Neural cell (in vitro differentiated cells): ENCODE measurements around the gene PLXNA2. TPM values are rescaled to one million over a fixed set of nuclear protein-coding genes. Genes with fewer than 3 reads are reported as not detected.

Source experiments
- H2AFZ ChIP-seq: fragments of 200-600, 300-800 bp; sonication (generic), shearing (Covaris generic); 2 replicates; pipeline ENCODE4 v1.6.0; 2014; ENCODE audit warnings: low read depth, mild to moderate bottlenecking, antibody characterized with exemption, low read length, moderate library complexity
- H3F3A ChIP-seq: fragments of 200-600 bp; shearing (Covaris generic); 2 replicates; pipeline ENCODE4 v1.6.1; 2016; ENCODE audit warnings: mild to moderate bottlenecking, moderate library complexity, mixed read lengths, antibody characterized with exemption, low read length; ENCODE audit not compliant: insufficient read depth, poor library complexity, severe bottlenecking
- H3K27ac ChIP-seq: fragments of 200-600, 300-800 bp; sonication (generic), shearing (Covaris generic); 2 replicates; pipeline ENCODE4 v1.5.1; 2014; ENCODE audit warnings: mild to moderate bottlenecking, low read length, moderate library complexity
- H3K27me3 ChIP-seq: fragments of 300-800, 200-600 bp; sonication (generic), shearing (Covaris generic); 2 replicates; pipeline ENCODE4 v1.6.0; 2014; ENCODE audit warnings: mild to moderate bottlenecking, low read depth, low read length, moderate library complexity; ENCODE audit not compliant: insufficient read depth
- H3K36me3 ChIP-seq: fragments of 300-800, 200-600 bp; sonication (generic), shearing (Covaris generic); 2 replicates; pipeline ENCODE4 v1.5.1; 2014; ENCODE audit warnings: mild to moderate bottlenecking, antibody characterized with exemption, low read length, moderate library complexity; ENCODE audit not compliant: insufficient read depth
- H3K4me2 ChIP-seq: fragments of 300-800, 200-600 bp; sonication (generic), shearing (Covaris generic); 2 replicates; pipeline ENCODE4 v1.6.0; 2014; ENCODE audit warnings: mild to moderate bottlenecking, low read length
- H3K4me3 ChIP-seq: fragments of 300-800, 200-600 bp; sonication (generic), shearing (Covaris generic); 2 replicates; pipeline ENCODE4 v1.5.1; 2014; ENCODE audit warnings: mild to moderate bottlenecking, low read length, moderate library complexity
- H3K79me2 ChIP-seq: fragments of 200-600 bp; shearing (Covaris generic); replicated peaks from 2 replicates; pipeline ENCODE4 v1.6.0; 2014; ENCODE audit warnings: mild to moderate bottlenecking, low read length, moderate library complexity; ENCODE audit not compliant: insufficient read depth
- H3K9ac ChIP-seq: fragments of 300-800, 200-600 bp; sonication (generic), shearing (Covaris generic); 2 replicates; pipeline ENCODE4 v1.6.1; 2016; ENCODE audit warnings: mild to moderate bottlenecking, low read length, mixed read lengths
- H3K9me2 ChIP-seq: fragments of 200-600 bp; shearing (Covaris generic); 2 replicates; pipeline ENCODE4 v1.6.1; 2016; ENCODE audit warnings: mild to moderate bottlenecking, low read length, mixed read lengths; ENCODE audit not compliant: insufficient read depth
- H3K9me3 ChIP-seq: fragments of 200-600, 300-800 bp; sonication (generic), shearing (Covaris generic); 2 replicates; pipeline ENCODE4 v1.6.1; 2016; ENCODE audit warnings: mild to moderate bottlenecking, mixed run types, low read length, moderate library complexity, mixed read lengths
- H4K20me1 ChIP-seq: fragments of 200-600 bp; shearing (Covaris generic); 2 replicates; pipeline ENCODE4 v1.6.1; 2016; ENCODE audit warnings: mild to moderate bottlenecking, mixed run types; ENCODE audit not compliant: insufficient read depth
- CTCF ChIP-seq: fragments of 450-650 bp; IDR thresholded peaks from 2 replicates; pipeline ENCODE4 v1.5.1; 2014; ENCODE audit warnings: antibody characterized with exemption, mild to moderate bottlenecking, moderate library complexity; ENCODE audit not compliant: poor library complexity, severe bottlenecking
- EP300 ChIP-seq: fragments of 450-650 bp; conservative IDR thresholded peaks from 2 replicates; pipeline ENCODE4 v1.6.1; 2014; ENCODE audit warnings: antibody characterized with exemption, mild to moderate bottlenecking, moderate library complexity; ENCODE audit not compliant: poor library complexity, severe bottlenecking
- EZH2 ChIP-seq: fragments of 200-600, 300-800 bp; shearing (Covaris generic), sonication (generic); IDR thresholded peaks from 2 replicates; pipeline ENCODE4 v1.6.1; 2014; ENCODE audit warnings: antibody characterized with exemption, low read length, borderline replicate concordance, mild to moderate bottlenecking; ENCODE audit not compliant: insufficient read depth, poor library complexity, severe bottlenecking
- MXI1 ChIP-seq: fragments of 450-650 bp; conservative IDR thresholded peaks from 2 replicates; pipeline ENCODE4 v1.6.1; 2014; ENCODE audit warnings: antibody characterized with exemption, mild to moderate bottlenecking; ENCODE audit not compliant: poor library complexity, severe bottlenecking
- POLR2AphosphoS5 ChIP-seq: IDR thresholded peaks from 2 replicates; pipeline ENCODE4 v1.6.1; 2012
- RAD21 ChIP-seq: fragments of 450-650 bp; conservative IDR thresholded peaks from 2 replicates; pipeline ENCODE4 v1.6.1; 2014; ENCODE audit warnings: antibody characterized with exemption, mild to moderate bottlenecking, moderate library complexity
- REST ChIP-seq: IDR thresholded peaks from 2 replicates; pipeline ENCODE4 v1.6.1; 2012; ENCODE audit warnings: borderline replicate concordance
- SMC3 ChIP-seq: fragments of 450-650 bp; conservative IDR thresholded peaks from 2 replicates; pipeline ENCODE4 v1.6.1; 2014; ENCODE audit warnings: antibody characterized with exemption, mild to moderate bottlenecking, moderate library complexity; ENCODE audit not compliant: poor library complexity
- TAF1 ChIP-seq: IDR thresholded peaks from 2 replicates; pipeline ENCODE4 v1.6.1; 2012; ENCODE audit warnings: low read depth
- polyA plus RNA-seq: library from polyadenylated mRNA; depleted of rRNA; stranded (reverse); fragments of >200 nt; gene quantifications from 2 replicates; pipeline ENCODE4 v1.2.3, GENCODE V29; 2014

PLXNA2 gene
- polyA plus RNA-seq, 1 donor from 2014 or later: 30.6 TPM

GRCh38 chr1:208232662-208233038 lies 11.5 kb downstream of the PLXNA2 start:
- Histone ChIP-seq H3K9me2 (no peaks in the 10 kb centered on the region), H4K20me1 (peaks cover 12% of the 10 kb centered on the region), H3F3A (no peaks in the 10 kb centered on the region), H3K27me3 (no peaks in the 10 kb centered on the region), H3K4me3 (peak overlapping the region; percentile 49), H3K36me3 (no peaks in the 10 kb centered on the region), H3K9me3 (no peaks in the 10 kb centered on the region), H3K9ac (peak overlapping the region; percentile 45), H3K79me2 (peaks cover 96% of the 10 kb centered on the region), H3K27ac (peak overlapping the region; percentile 53), H3K4me2 (no peak overlapping the region), H2AFZ (no peak overlapping the region)
- TF ChIP-seq POLR2AphosphoS5 (no peak), EZH2 (no peak), TAF1 (no peak), SMC3 (no peak), EP300 (no peak), MXI1 (no peak), RAD21 (no peak), CTCF (no peak), REST (no peak)

GRCh38 chr1:208231881-208232661 lies 12.1 kb downstream of the PLXNA2 start:
- no peak overlapping the region for H3K4me2 ChIP-seq
- no peaks in the 10 kb centered on the region for H3F3A ChIP-seq
- H2AFZ ChIP-seq: no peak overlapping the region
- TF ChIP-seq CTCF (no peak), RAD21 (no peak), TAF1 (no peak), POLR2AphosphoS5 (no peak)
- H3K36me3 ChIP-seq: no peaks in the 10 kb centered on the region
- no peaks in the 10 kb centered on the region for H3K9me3 ChIP-seq
- H3K27me3 ChIP-seq: no peaks in the 10 kb centered on the region
- peak overlapping the region; percentile 53 for H3K27ac ChIP-seq
- H3K9ac ChIP-seq: peak overlapping the region; percentile 45
- peak overlapping the region; percentile 49 for H3K4me3 ChIP-seq
- no peaks in the 10 kb centered on the region for H3K9me2 ChIP-seq
- H4K20me1 ChIP-seq: peaks cover 8% of the 10 kb centered on the region
- peaks cover 96% of the 10 kb centered on the region for H3K79me2 ChIP-seq
